ENCODE data around the gene KRTAP19-5.
"Not testable (repeated sequence)": the region's sequence is repeated elsewhere in the genome, so short reads cannot be mapped to it uniquely, and the experiment has no call there.

The KRTAP19-5 gene

DNA sequence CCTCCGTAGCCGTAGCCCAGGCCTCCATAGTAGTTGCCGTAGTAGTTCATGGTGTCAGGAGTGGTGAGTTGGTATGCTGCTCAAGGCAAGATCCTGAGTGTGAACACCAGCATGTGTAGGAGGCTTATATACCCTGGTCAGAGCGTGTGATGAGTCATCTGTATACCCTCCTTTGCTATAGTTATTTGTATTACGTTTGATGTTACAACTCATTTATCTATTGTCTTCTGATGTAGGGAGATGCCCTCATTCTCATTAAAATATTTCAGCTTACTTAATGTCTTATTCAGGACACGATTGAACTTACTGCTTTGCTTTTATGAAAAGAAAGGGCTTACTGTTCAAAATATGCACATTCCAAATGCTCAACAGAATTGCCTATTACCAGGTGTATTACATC is at the start of gene KRTAP19-5:
TSS of gene KRTAP19-5 (minus strand) at position 101 of the 400 bp plus-strand sequence. CDS start at position 50, 51 bp downstream.
- no peak within 1 kb of the TSS for H3K4me3 Mint-ChIP-seq
- no peaks in the 10 kb centered on the region for H3K36me3 Mint-ChIP-seq (ENCODE audit: low read depth)
- no peaks in the 10 kb centered on the region for H3K4me1 Mint-ChIP-seq (ENCODE audit: low read depth)
- no peaks in the 10 kb centered on the region for H3K9me3 Mint-ChIP-seq
- no peak within 1 kb of the TSS for H3K27ac Mint-ChIP-seq
- no peaks in the 10 kb centered on the region for H3K27me3 Mint-ChIP-seq (ENCODE audit: low read depth)

DNA sequence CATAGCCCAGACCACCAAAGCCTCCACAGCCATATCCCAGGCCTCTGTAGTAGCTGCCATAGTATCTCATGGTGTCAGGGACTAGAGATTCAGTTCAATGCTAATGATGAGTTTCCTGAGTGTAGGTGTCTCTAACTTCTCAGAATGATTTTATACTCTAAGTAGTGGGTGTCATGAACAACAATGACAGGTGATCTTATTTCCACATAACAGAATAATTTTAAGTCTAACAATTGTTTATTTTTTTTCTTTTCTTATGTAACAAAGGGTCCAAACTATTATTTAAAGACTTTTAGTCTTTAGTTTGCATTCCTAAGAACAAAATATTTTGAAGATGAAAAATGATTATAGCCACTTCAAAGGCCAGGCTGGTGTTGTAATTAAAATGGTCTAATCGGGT is 39.8 kb upstream of the KRTAP19-5 start, which contains the start of gene KRTAP19-6:
TSS of gene KRTAP19-6 (minus strand) at position 101 of the 400 bp plus-strand sequence. CDS start at position 70, 31 bp downstream.
- no peak within 1 kb of the TSS for H3K27ac Mint-ChIP-seq
- no peaks in the 10 kb centered on the region for H3K36me3 Mint-ChIP-seq (ENCODE audit: low read depth)
- H3K4me3 Mint-ChIP-seq = no peak within 1 kb of the TSS
- H3K9me3 Mint-ChIP-seq = no peaks in the 10 kb centered on the region
- no peaks in the 10 kb centered on the region for H3K27me3 Mint-ChIP-seq (ENCODE audit: low read depth)
- H3K4me1 Mint-ChIP-seq (ENCODE audit: low read depth) = no peaks in the 10 kb centered on the region

GRCh38 chr21:30518876-30519275 is 16.9 kb upstream of the KRTAP19-5 start:
- Mint-ChIP-seq H3K27ac (no peak overlapping the region), H3K36me3 (ENCODE audit: low read depth) (no peaks in the 10 kb centered on the region), H3K9me3 (no peaks in the 10 kb centered on the region), H3K4me3 (no peak overlapping the region), H3K4me1 (ENCODE audit: low read depth) (no peaks in the 10 kb centered on the region), H3K27me3 (ENCODE audit: low read depth) (no peaks in the 10 kb centered on the region)

DNA sequence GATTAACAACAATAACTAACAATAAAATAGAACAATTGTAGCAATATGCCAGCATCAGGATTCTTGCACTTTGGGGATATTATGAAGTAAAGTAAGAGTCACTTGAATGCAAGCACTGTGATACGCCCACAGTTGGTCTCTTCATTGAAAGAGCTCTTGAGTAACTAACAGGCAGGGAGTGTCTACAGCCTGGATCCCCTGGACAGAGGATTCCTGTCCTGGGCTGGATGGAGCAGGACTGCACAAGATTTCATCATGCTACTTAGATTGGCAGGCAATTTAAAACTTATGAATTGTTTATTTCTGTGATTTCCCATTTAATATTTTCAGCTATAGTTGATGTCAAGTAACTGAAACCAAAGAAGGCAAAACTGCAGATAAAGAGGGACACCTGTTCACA is 13.7 kb upstream of the KRTAP19-5 start:
- no peaks in the 10 kb centered on the region for H3K27me3 Mint-ChIP-seq (ENCODE audit: low read depth)
- H3K27ac Mint-ChIP-seq = no peak overlapping the region
- H3K4me3 Mint-ChIP-seq = no peak overlapping the region
- no peaks in the 10 kb centered on the region for H3K9me3 Mint-ChIP-seq
- no peaks in the 10 kb centered on the region for H3K4me1 Mint-ChIP-seq (ENCODE audit: low read depth)
- no peaks in the 10 kb centered on the region for H3K36me3 Mint-ChIP-seq (ENCODE audit: low read depth)

GRCh38 chr21:30505621-30506205 is 3.8 kb upstream of the KRTAP19-5 start:
- not testable (repeated sequence) for H3K4me3 Mint-ChIP-seq; H3K27ac Mint-ChIP-seq; H3K36me3 Mint-ChIP-seq (ENCODE audit: low read depth); H3K4me1 Mint-ChIP-seq (ENCODE audit: low read depth); H3K27me3 Mint-ChIP-seq (ENCODE audit: low read depth); H3K9me3 Mint-ChIP-seq

DNA sequence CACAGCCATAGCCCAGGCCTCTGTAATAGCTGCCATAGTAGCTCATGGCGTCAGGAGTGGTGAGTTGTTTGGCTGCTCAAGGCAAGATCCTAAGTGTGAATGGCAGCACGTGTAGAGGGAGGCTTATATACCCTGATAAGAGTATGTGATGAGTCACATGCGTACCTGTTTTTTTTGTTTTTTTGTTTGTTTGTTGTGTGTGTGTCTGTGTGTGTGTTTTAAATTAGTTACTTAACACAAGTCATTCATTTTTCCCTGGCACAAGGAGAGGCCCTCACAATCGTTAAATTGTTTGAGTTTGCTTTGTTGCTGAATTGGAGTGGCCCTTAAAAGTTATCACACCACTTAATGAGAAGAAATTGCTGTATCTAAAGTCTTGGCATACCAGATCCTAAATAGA is 4.9 kb downstream of the KRTAP19-5 start, which contains the start of gene KRTAP19-4:
TSS of gene KRTAP19-4 (minus strand) at position 101 of the 400 bp plus-strand sequence. CDS start at position 46, 55 bp downstream.
- no peak within 1 kb of the TSS for H3K27ac Mint-ChIP-seq

DNA sequence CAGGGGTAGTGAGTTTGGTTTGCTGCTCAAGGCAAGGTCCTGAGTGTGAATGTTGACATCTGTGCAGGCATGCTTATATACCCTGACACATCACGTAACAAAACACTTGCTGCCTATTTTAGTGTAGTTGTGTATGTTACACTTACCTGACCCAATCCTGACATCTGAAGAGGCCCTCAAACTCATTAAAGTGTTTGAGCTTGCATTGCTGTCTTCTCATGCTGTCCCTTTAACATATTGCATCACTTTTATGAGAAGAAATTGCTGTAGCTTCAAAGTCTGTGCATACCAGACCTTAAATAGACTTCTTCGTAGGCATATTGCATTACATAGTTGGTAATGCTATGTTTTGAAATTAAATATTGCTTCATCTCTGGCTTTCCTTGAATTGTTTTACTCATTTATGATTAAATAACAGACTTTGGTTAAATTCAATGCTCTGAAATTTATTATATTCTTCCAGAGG is 9.9 kb downstream of the KRTAP19-5 start, which contains the start of gene KRTAP19-3:
TSS of gene KRTAP19-3 (minus strand) at position 51 of the 466 bp plus-strand sequence. CDS start 56 bp downstream, outside the sequence.
- no peak within 1 kb of the TSS for H3K4me3 Mint-ChIP-seq
- peaks cover 4% of the 10 kb centered on the region for H3K9me3 Mint-ChIP-seq
- no peaks in the 10 kb centered on the region for H3K4me1 Mint-ChIP-seq (ENCODE audit: low read depth)
- H3K27ac Mint-ChIP-seq = no peak within 1 kb of the TSS
- no peaks in the 10 kb centered on the region for H3K36me3 Mint-ChIP-seq (ENCODE audit: low read depth)
- no peaks in the 10 kb centered on the region for H3K27me3 Mint-ChIP-seq (ENCODE audit: low read depth)

More for the DNA sequence above, 4.9 kb downstream of the KRTAP19-5 start, which contains the start of gene KRTAP19-4:
- no peaks in the 10 kb centered on the region for H3K36me3 Mint-ChIP-seq (ENCODE audit: low read depth)
- H3K4me3 Mint-ChIP-seq = no peak within 1 kb of the TSS
- no peaks in the 10 kb centered on the region for H3K27me3 Mint-ChIP-seq (ENCODE audit: low read depth)
- H3K9me3 Mint-ChIP-seq = no peaks in the 10 kb centered on the region
- H3K4me1 Mint-ChIP-seq (ENCODE audit: low read depth) = no peaks in the 10 kb centered on the region

- H3K27ac Mint-ChIP-seq = no peak within 1 kb of the TSS
- peaks cover 24% of the 10 kb centered on the region for H3K9me3 Mint-ChIP-seq
- H3K36me3 Mint-ChIP-seq (ENCODE audit: low read depth) = no peaks in the 10 kb centered on the region
- H3K4me3 Mint-ChIP-seq = no peak within 1 kb of the TSS
- H3K4me1 Mint-ChIP-seq (ENCODE audit: low read depth) = no peaks in the 10 kb centered on the region
- no peaks in the 10 kb centered on the region for H3K27me3 Mint-ChIP-seq (ENCODE audit: low read depth)
These were observed 14.6 kb downstream of the KRTAP19-5 start, which contains the start of gene KRTAP19-2 for GRCh38 chr21:30487336-30487735. TSS of gene KRTAP19-2 (minus strand) at chr21:30487436. CDS start at chr21:30487348, 88 bp downstream.

DNA sequence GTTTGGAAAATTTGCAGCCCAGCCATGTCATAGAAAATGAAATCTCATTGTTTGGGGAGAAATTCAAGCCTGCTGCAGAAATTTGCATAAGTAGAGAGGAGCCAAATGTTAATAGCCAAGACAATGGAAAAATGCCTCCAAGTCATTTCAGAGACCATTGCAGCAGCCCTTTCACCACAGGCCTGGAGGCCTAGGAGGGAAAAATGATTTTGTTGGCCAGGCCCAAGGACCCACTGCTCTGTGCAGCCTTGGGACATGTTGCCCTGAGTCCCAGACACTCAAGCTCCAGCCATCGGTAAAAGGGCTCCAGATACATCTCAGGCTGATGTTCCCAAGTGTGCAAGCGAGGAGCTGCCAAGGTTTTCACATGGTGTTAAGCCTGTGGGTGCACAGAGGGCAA is 15.8 kb downstream of the KRTAP19-5 start:
- H3K27ac Mint-ChIP-seq = no peak overlapping the region
- no peaks in the 10 kb centered on the region for H3K4me1 Mint-ChIP-seq (ENCODE audit: low read depth)
- H3K9me3 Mint-ChIP-seq = peaks cover 24% of the 10 kb centered on the region
- H3K36me3 Mint-ChIP-seq (ENCODE audit: low read depth) = no peaks in the 10 kb centered on the region
- H3K27me3 Mint-ChIP-seq (ENCODE audit: low read depth) = no peaks in the 10 kb centered on the region
- H3K4me3 Mint-ChIP-seq = no peak overlapping the region

- Mint-ChIP-seq H3K36me3 (ENCODE audit: low read depth) (no peaks in the 10 kb centered on the region), H3K9me3 (peaks cover 22% of the 10 kb centered on the region), H3K27me3 (ENCODE audit: low read depth) (no peaks in the 10 kb centered on the region), H3K27ac (no peak overlapping the region), H3K4me3 (no peak overlapping the region), H3K4me1 (ENCODE audit: low read depth) (no peaks in the 10 kb centered on the region)
These were observed 19.8 kb downstream of the KRTAP19-5 start for GRCh38 chr21:30482130-30482529.

GRCh38 chr21:30480145-30480544 is 21.8 kb downstream of the KRTAP19-5 start, which contains the start of gene KRTAP19-1:
TSS of gene KRTAP19-1 (minus strand) at chr21:30480367. CDS start at chr21:30480317, 50 bp downstream.
- Mint-ChIP-seq H3K27ac (no peak within 1 kb of the TSS), H3K36me3 (ENCODE audit: low read depth) (no peaks in the 10 kb centered on the region), H3K9me3 (peaks cover 4% of the 10 kb centered on the region), H3K4me3 (no peak within 1 kb of the TSS), H3K4me1 (ENCODE audit: low read depth) (no peaks in the 10 kb centered on the region), H3K27me3 (ENCODE audit: low read depth) (no peaks in the 10 kb centered on the region)

DNA sequence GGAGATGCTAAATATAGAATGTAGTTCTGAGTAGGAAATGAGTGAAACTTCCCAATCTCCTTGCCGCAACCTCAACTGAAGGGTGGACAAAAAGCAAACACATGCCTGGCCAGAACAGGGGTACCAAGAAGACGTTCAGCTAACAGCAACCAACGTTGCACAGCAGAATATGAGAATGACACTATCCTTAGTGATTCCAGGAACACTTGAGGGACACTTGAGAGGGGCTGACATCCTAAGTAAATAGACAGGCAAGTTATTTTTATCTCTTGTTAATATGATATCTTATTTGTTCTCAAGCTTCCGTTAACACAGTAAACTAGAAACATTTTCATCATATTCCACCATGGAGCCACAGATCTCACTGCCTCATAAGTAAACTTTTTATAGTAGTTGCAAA is 22.7 kb downstream of the KRTAP19-5 start:
- H3K4me1 Mint-ChIP-seq (ENCODE audit: low read depth) = no peaks in the 10 kb centered on the region
- H3K36me3 Mint-ChIP-seq (ENCODE audit: low read depth) = no peaks in the 10 kb centered on the region
- no peak overlapping the region for H3K27ac Mint-ChIP-seq
- no peak overlapping the region for H3K4me3 Mint-ChIP-seq
- H3K9me3 Mint-ChIP-seq = no peaks in the 10 kb centered on the region
- H3K27me3 Mint-ChIP-seq (ENCODE audit: low read depth) = no peaks in the 10 kb centered on the region

GRCh38 chr21:30478004-30478403 is 23.9 kb downstream of the KRTAP19-5 start:
- Mint-ChIP-seq H3K4me1 (ENCODE audit: low read depth) (no peaks in the 10 kb centered on the region), H3K36me3 (ENCODE audit: low read depth) (no peaks in the 10 kb centered on the region), H3K27me3 (ENCODE audit: low read depth) (no peaks in the 10 kb centered on the region), H3K4me3 (no peak overlapping the region), H3K9me3 (no peaks in the 10 kb centered on the region), H3K27ac (no peak overlapping the region)

DNA sequence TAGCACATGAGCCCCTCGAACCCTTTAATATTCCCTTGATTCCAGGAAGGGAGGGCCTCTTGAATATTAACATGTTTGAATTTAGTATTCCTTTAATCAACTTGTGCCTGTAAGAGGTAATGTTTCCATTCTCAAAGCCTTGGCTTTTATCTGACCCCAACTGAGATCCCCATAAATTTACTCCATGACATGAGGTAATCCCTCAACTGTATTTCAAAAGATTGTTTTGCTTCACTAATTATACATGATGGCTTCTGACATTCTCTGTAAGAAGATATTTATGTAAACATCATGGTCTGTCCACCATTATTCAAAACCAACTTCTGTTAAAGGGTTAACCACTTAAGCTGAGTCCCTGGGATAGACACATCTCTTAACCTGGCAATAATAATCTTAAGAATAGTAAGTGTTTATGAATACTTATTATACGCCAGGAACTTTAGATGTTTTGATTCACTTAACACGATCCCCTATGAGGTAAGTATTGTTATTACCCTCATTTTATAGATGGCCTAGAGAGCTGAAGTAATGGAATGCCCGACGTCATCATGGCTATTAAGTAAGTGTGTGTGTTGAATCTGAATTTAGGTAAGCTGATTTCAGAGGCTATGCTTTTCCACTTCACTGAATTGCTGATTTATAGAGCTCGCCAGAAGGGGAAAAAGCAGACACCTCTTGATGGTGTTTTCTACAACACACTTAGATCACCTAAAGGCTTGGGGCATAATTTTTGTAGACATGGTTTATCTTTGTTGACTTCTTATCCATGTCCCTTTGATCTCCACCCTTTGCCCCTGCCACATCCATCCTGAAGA is 32.8 kb downstream of the KRTAP19-5 start:
- Mint-ChIP-seq H3K9me3 (no peaks in the 10 kb centered on the region), H3K27me3 (ENCODE audit: low read depth) (no peaks in the 10 kb centered on the region), H3K36me3 (ENCODE audit: low read depth) (no peaks in the 10 kb centered on the region), H3K27ac (no peak overlapping the region), H3K4me3 (no peak overlapping the region), H3K4me1 (ENCODE audit: low read depth) (no peaks in the 10 kb centered on the region)

Data from T-helper 1 cell treated with Interleukin-12 subunit alpha and Interleukin-12 subunit beta and Interleukin-4 antibody, amounts not matched to agents 30 μg/mL and 1 μg/mL, for 36 hours (primary cell).